NCI-H510A (cell line): ENCODE measurements around the gene FOLR3.
"Not testable (repeated sequence)": the region's sequence is repeated elsewhere in the genome, so short reads cannot be mapped to it uniquely, and the experiment has no call there.

ENCODE experiments used
- DNase-seq: peaks from one replicate; lab custom pipeline; 2025; lab: John Stamatoyannopoulos, UW

Gene FOLR3

GRCh38 chr11:72123117-72123653 lies 12.3 kb upstream of the FOLR3 start:
- DNase-seq = no peak

- no peak for DNase-seq
Measured at GRCh38 chr11:72124046-72124445, 11.5 kb upstream of the FOLR3 start.

- DNase-seq = no peak
Measured at GRCh38 chr11:72125956-72126355, 9.6 kb upstream of the FOLR3 start.

- no peak for DNase-seq
Measured at GRCh38 chr11:72127923-72128322, 7.6 kb upstream of the FOLR3 start.

GRCh38 chr11:72129381-72129780 lies 6.1 kb upstream of the FOLR3 start:
- DNase-seq = no peak

GRCh38 chr11:72132646-72133045 lies 2.9 kb upstream of the FOLR3 start:
- no peak for DNase-seq

GRCh38 chr11:72135891-72136683 lies 562 bp downstream of the FOLR3 start:
- DNase-seq = no peak

GRCh38 chr11:72136684-72137262 lies 1.2 kb downstream of the FOLR3 start:
- DNase-seq = no peak

GRCh38 chr11:72138821-72139390 lies 3.4 kb downstream of the FOLR3 start:
- DNase-seq = no peak

- no peak for DNase-seq
Measured at GRCh38 chr11:72139500-72139899, 4.0 kb downstream of the FOLR3 start.

- DNase-seq = no peak
Measured at GRCh38 chr11:72140661-72141060, 5.1 kb downstream of the FOLR3 start.

GRCh38 chr11:72141066-72141465 lies 5.5 kb downstream of the FOLR3 start:
- no peak for DNase-seq

GRCh38 chr11:72142086-72142485 lies 6.6 kb downstream of the FOLR3 start:
- DNase-seq = not testable (repeated sequence)

- not testable (repeated sequence) for DNase-seq
Measured at GRCh38 chr11:72142543-72142942, 7.0 kb downstream of the FOLR3 start.

GRCh38 chr11:72144807-72145565 lies 9.5 kb downstream of the FOLR3 start:
- DNase-seq = no peak

GRCh38 chr11:72146625-72147024 lies 11.1 kb downstream of the FOLR3 start:
- no peak for DNase-seq

GRCh38 chr11:72150882-72151281 lies 15.4 kb downstream of the FOLR3 start:
- DNase-seq = no peak

- not testable (repeated sequence) for DNase-seq
Measured at GRCh38 chr11:72153874-72154273, 18.3 kb downstream of the FOLR3 start.

- no peak for DNase-seq
Measured at GRCh38 chr11:72154816-72155215, 19.3 kb downstream of the FOLR3 start.

GRCh38 chr11:72155751-72156150 lies 20.2 kb downstream of the FOLR3 start:
- no peak for DNase-seq

- no peak for DNase-seq
Measured at GRCh38 chr11:72157131-72157530, 21.6 kb downstream of the FOLR3 start.

GRCh38 chr11:72160319-72160718 lies 24.8 kb downstream of the FOLR3 start:
- DNase-seq = no peak
